ENCODE results near the gene CYP2R1. TPM values are rescaled to one million over a fixed set of nuclear protein-coding genes. Genes with fewer than 3 reads are reported as not detected.

CYP2R1 gene, protein sequence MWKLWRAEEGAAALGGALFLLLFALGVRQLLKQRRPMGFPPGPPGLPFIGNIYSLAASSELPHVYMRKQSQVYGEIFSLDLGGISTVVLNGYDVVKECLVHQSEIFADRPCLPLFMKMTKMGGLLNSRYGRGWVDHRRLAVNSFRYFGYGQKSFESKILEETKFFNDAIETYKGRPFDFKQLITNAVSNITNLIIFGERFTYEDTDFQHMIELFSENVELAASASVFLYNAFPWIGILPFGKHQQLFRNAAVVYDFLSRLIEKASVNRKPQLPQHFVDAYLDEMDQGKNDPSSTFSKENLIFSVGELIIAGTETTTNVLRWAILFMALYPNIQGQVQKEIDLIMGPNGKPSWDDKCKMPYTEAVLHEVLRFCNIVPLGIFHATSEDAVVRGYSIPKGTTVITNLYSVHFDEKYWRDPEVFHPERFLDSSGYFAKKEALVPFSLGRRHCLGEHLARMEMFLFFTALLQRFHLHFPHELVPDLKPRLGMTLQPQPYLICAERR
- total RNA-seq (2013; cell fraction: nucleolus; rRNA removed), result 3.3 TPM in 2 replicates
- total RNA-seq (2014; rRNA removed) (7.0 and 8.9 TPM in 2 replicates), total RNA-seq (2014; rRNA removed; fragmentation: Illumina TruSeq; extraction: Trizol) (9.0 and 9.3 TPM in 2 replicates), total RNA-seq (2021) (4.7 and 5.7 TPM in 2 replicates), polyA plus RNA-seq (2011; rRNA removed) (0.36 and 0.52 TPM in 2 replicates), polyA plus RNA-seq (2014; fragmentation: Illumina TruSeq; extraction: Trizol) (7.9 and 16.8 TPM in 2 replicates), polyA plus RNA-seq (2014; fragmentation: Nextera tagmentation; extraction: Ambion mirVana) (1 to 10 TPM; 4.9 to 9.0 TPM), polyA plus RNA-seq (2014; rRNA removed) (9.6 and 10.3 TPM in 2 replicates), polyA plus RNA-seq (2016; fragmentation: Nextera tagmentation; extraction: Ambion mirVana) (1 to 10 TPM; 5.1 to 5.6 TPM), polyA minus RNA-seq (2011; rRNA and poly(A)+ RNA removed) (0.29 and 0.88 TPM in 2 replicates), Bru-seq, nascent RNA (percentile 61 among the genes with signal in this experiment), BruChase-seq, experiment 1, labeled RNA remaining after a 6-hour chase (percentile 51 among the genes with signal in this experiment), BruChase-seq, experiment 2, labeled RNA remaining after a 2-hour chase (percentile 68 among the genes with signal in this experiment)
- polyA plus RNA-seq (2011; ENCODE audit: low read depth), result 2.6 TPM
- polyA plus RNA-seq (2011; cell fraction: cytosol; rRNA removed), result 0.10 and 0.27 TPM in 2 replicates
- 0.60 and 0.66 TPM in 2 replicates for polyA plus RNA-seq (2011; cell fraction: nucleus; rRNA removed)
- polyA plus RNA-seq (2012), result 7.9 and 12.4 TPM in 2 replicates
- not detected in 2 replicates for polyA minus RNA-seq (2011; cell fraction: cytosol; rRNA and poly(A)+ RNA removed)
- polyA minus RNA-seq (2011; cell fraction: nucleus; rRNA and poly(A)+ RNA removed), result 0.38 and 0.48 TPM in 2 replicates
- long read RNA-seq, experiment 1, result 0 reads
- long read RNA-seq, experiment 2, partial matches to known transcripts, result 0 of 2 reads
- long read RNA-seq, experiment 2, other reads (novel, unspliced or antisense), result 2 of 2 reads

DNA sequence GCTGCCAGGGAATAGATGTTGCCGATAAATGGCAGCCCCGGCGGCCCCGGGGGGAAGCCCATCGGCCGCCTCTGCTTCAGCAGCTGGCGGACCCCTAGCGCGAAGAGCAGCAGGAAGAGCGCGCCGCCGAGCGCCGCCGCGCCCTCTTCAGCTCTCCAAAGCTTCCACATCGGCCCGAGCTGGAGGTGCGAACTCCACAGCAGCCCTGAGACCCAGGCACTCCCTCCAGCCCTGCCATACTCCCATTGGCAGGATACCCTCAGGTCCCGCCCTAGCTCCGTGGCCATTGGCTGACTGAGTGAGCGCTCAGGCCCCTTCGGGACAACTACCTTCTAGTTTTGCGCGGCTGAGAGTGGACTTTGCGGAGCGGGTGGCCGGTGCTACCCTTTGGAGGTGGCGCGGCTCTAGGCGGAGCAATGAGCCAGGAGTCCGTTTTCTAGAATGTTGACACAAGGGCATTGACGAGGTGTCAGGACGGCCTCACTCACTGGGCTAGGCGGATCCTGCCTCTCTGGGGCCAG lies at the start of gene CYP2R1:
CYP2R1 (minus strand) TSS at position 196 of the 521 bp plus-strand sequence; CDS start at position 170, 26 bp downstream.
- H3K36me3 ChIP-seq (ENCODE audit: control insufficient read depth in 2 of 2, insufficient read depth in 2 of 2, low read length in 1 of 2), result no peaks in the 10 kb centered on the region
- H4K20me1 ChIP-seq (ENCODE audit: control insufficient read depth, insufficient read depth), result no peaks in the 10 kb centered on the region
- peak; percentile 89 for FAIRE-seq
- WGBS (ENCODE audit: insufficient coverage, insufficient replicate concordance, low lambda C conversion rate, missing lambda C conversion rate), result under 1% methylated on average over 36 of the region's 36 CpGs
- SMC1A ChIA-PET (ENCODE audit: uncharacterized antibody, unreplicated experiment), result no interaction called here
- peak within 1 kb of the TSS; percentile 51 for H3K4me3 ChIP-seq
- POLR2A ChIA-PET, result no interaction called here
- peak within 1 kb of the TSS; percentile 80 for H2AFZ ChIP-seq (ENCODE audit: control insufficient read depth, low read depth, low read length)
- in situ Hi-C loops (cut with MboI), result no loop called here
- no peaks in the 10 kb centered on the region for H3K79me2 ChIP-seq (ENCODE audit: control insufficient read depth, insufficient read depth, low read length)
- peak; percentile 95 for ATAC-seq
- RAD21 ChIA-PET (ENCODE audit: unreplicated experiment), result interaction anchor here (1.5 kb wide), 1 partner anchor 16 kb away, joined by 7 read pairs; no protein-coding TSS in a partner anchor
- peak within 1 kb of the TSS; percentile 65 for H3K27ac ChIP-seq (ENCODE audit: control insufficient read depth, insufficient read depth)
- BruUV-seq (replicated peaks), result no TSS peak
- intact Hi-C loops (cut with micrococcal nuclease; ENCODE audit: unreplicated experiment), result loop anchor here (5.0 kb wide), 1 partner anchor 125 kb away; no protein-coding TSS in a partner anchor
- H3K4me2 ChIP-seq (ENCODE audit: control insufficient read depth, insufficient read depth), result peak within 1 kb of the TSS; percentile 84
- peaks cover 4% of the 10 kb centered on the region; the same call in 1 of the 2 replicates for H3K4me1 ChIP-seq (ENCODE audit: control insufficient read depth, insufficient read depth, low read length)
- H3K27me3 ChIP-seq (replicated peaks in 1 of 2; ENCODE audit: control insufficient read depth in 2 of 2, insufficient read depth in 2 of 2, low read length in 1 of 2), result no peaks in the 10 kb centered on the region
- no peaks in the 10 kb centered on the region for H3K9me3 ChIP-seq (replicated peaks; ENCODE audit: control insufficient read depth, insufficient read depth, low read length)
- peak within 1 kb of the TSS; percentile 49; the same call in 1 of the 2 replicates for H3K9ac ChIP-seq (ENCODE audit: control insufficient read depth, insufficient read depth, low read length)
- CTCF ChIA-PET, result interaction anchor here (1.6 kb wide), 1 partner anchor 16 kb away, joined by 6 read pairs; no protein-coding TSS in a partner anchor
- peak; percentile 84 for DNase-seq (ENCODE audit: low read depth, low spot score)
- TF ChIP-seq NFYA (IDR thresholded peaks at IDR 0.05; ENCODE audit: borderline replicate concordance, low read depth, low read length), result no peak
- TF ChIP-seq ZNF384 (IDR thresholded peaks at IDR 0.05; ENCODE audit: borderline replicate concordance, low read depth, low read length), result no peak
- TF ChIP-seq HDAC2 (IDR thresholded peaks at IDR 0.05), result no peak
- TF ChIP-seq NFYB (IDR thresholded peaks at IDR 0.05; ENCODE audit: insufficient read depth, low read depth, low read length), result peak; percentile 85
- TF ChIP-seq TCF12 (IDR thresholded peaks at IDR 0.05; ENCODE audit: low read depth, low read length), result no peak
- no peak for TF ChIP-seq GABPA (IDR thresholded peaks at IDR 0.05; ENCODE audit: low read depth)
- TF ChIP-seq HDGF (IDR thresholded peaks at IDR 0.05), result no peak
- no peak for TF ChIP-seq RCOR1 (conservative IDR thresholded peaks at IDR 0.05; ENCODE audit: low read depth, low read length)
- TF ChIP-seq SMAD1 (IDR thresholded peaks at IDR 0.05; ENCODE audit: low read depth, partially characterized antibody), result no peak
- TF ChIP-seq, protein P1, sequence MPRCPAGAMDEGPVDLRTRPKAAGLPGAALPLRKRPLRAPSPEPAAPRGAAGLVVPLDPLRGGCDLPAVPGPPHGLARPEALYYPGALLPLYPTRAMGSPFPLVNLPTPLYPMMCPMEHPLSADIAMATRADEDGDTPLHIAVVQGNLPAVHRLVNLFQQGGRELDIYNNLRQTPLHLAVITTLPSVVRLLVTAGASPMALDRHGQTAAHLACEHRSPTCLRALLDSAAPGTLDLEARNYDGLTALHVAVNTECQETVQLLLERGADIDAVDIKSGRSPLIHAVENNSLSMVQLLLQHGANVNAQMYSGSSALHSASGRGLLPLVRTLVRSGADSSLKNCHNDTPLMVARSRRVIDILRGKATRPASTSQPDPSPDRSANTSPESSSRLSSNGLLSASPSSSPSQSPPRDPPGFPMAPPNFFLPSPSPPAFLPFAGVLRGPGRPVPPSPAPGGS (IDR thresholded peaks at IDR 0.05; ENCODE audit: borderline replicate concordance, insufficient read depth, low read depth, low read length, poor library complexity, severe bottlenecking), result no peak
- TF ChIP-seq RAD21 (IDR thresholded peaks at IDR 0.05; ENCODE audit: insufficient read depth, low read depth, low read length), result no peak
- TF ChIP-seq NFIC (IDR thresholded peaks at IDR 0.05; ENCODE audit: low read depth, low read length), result no peak
- TF ChIP-seq PML (IDR thresholded peaks at IDR 0.05; ENCODE audit: low read length), result no peak
- TF ChIP-seq MYB (IDR thresholded peaks at IDR 0.05; ENCODE audit: borderline replicate concordance, low read depth, low read length), result no peak
- TF ChIP-seq HDAC6 (IDR thresholded peaks at IDR 0.05; ENCODE audit: unreplicated experiment), result no peak
- TF ChIP-seq ZNF207 (IDR thresholded peaks at IDR 0.05; ENCODE audit: borderline replicate concordance), result no peak
- TF ChIP-seq NRF1 (conservative IDR thresholded peaks at IDR 0.05; ENCODE audit: low read depth, low read length), result no peak
- no peak for TF ChIP-seq ZBED1 (IDR thresholded peaks at IDR 0.05; ENCODE audit: borderline replicate concordance)
- TF ChIP-seq, protein P2, sequence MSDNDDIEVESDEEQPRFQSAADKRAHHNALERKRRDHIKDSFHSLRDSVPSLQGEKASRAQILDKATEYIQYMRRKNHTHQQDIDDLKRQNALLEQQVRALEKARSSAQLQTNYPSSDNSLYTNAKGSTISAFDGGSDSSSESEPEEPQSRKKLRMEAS (IDR thresholded peaks at IDR 0.05; ENCODE audit: low read depth, low read length), result no peak
- peak; percentile 97 for TF ChIP-seq SP1 (IDR thresholded peaks at IDR 0.05; ENCODE audit: low read depth, low read length)

Measured in GM12878 (cell line).